HEK293T (cell line): Measurements from ENCODE around the gene SEL1L.

ENCODE experiments used
- BHLHE40 ChIP-seq: fragments of 450-650 bp; IDR thresholded peaks from 2 replicates; pipeline ENCODE4 v1.6.1; 2016; ENCODE audit warnings: mild to moderate bottlenecking, moderate library complexity, borderline replicate concordance
- ELF4 ChIP-seq: fragments of 450-650 bp; IDR thresholded peaks from 2 replicates; pipeline ENCODE4 v1.6.1; 2017; ENCODE audit warnings: antibody characterized with exemption
- FOXA1 ChIP-seq: fragments of 450-650 bp; IDR thresholded peaks from 2 replicates; pipeline ENCODE4 v1.6.1; 2016; ENCODE audit warnings: mild to moderate bottlenecking
- FOXK2 ChIP-seq: fragments of 450-650 bp; IDR thresholded peaks from 2 replicates; pipeline ENCODE4 v1.6.1; 2016; ENCODE audit warnings: mild to moderate bottlenecking
- FOXM1 ChIP-seq: fragments of 450-650 bp; IDR thresholded peaks from 2 replicates; pipeline ENCODE4 v1.6.1; 2017; ENCODE audit warnings: mild to moderate bottlenecking, borderline replicate concordance
- HDGF ChIP-seq: fragments of 450-650 bp; IDR thresholded peaks from 2 replicates; pipeline ENCODE4 v1.6.1; 2017; ENCODE audit warnings: antibody characterized with exemption, borderline replicate concordance
- NFRKB ChIP-seq: fragments of 450-650 bp; IDR thresholded peaks from 2 replicates; pipeline ENCODE4 v1.6.1; 2016; ENCODE audit warnings: mild to moderate bottlenecking, moderate library complexity
- SP1 ChIP-seq: fragments of 450-650 bp; IDR thresholded peaks from 2 replicates; pipeline ENCODE4 v1.6.1; 2017
- SUZ12 ChIP-seq: fragments of 450-650 bp; IDR thresholded peaks from 2 replicates; pipeline ENCODE4 v1.6.1; 2016; ENCODE audit warnings: mild to moderate bottlenecking
- TARDBP ChIP-seq: fragments of 450-650 bp; IDR thresholded peaks from 2 replicates; pipeline ENCODE4 v1.6.1; 2016
- ZNF384 ChIP-seq: fragments of 450-650 bp; IDR thresholded peaks from 2 replicates; pipeline ENCODE4 v1.6.1; 2016

DNA sequence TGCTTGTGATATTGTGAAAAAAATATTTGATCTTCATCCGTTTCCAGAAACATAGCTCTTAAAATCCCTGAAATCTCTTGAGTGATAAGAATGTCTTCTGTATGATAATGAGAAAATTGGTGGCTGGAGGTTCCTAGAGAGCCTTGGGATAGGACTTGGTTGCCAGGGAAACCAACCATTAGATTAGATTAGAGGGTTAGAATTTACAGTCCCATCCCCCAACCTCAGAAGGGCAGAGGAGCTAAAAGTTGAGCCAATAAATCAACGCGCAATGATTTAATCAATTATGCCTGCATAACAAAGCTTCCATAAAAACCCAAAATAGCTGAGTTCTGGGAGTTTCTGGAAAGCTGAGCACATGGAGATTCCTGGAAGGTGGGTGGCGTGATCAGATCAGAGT lies 10.6 kb downstream of the SEL1L start:
- TF ChIP-seq NFRKB (no peak), ZNF384 (no peak), FOXK2 (no peak), TARDBP (no peak), FOXA1 (no peak), BHLHE40 (no peak), ELF4 (no peak), FOXM1 (no peak), SUZ12 (no peak), SP1 (no peak), HDGF (no peak)
